Endodermal cell (in vitro differentiated cells): ENCODE measurements around the gene MAGOH. TPM values are rescaled to one million over a fixed set of nuclear protein-coding genes. Genes with fewer than 3 reads are reported as not detected.

ENCODE experiments used
- DNase-seq: peaks from one replicate; pipeline ENCODE4 v3.0.0-alpha.2; 2017
- H3K27ac ChIP-seq: 2 replicates; pipeline ENCODE4 v1.5.1; 2013; ENCODE audit warnings: mild to moderate bottlenecking, low read depth, low read length, moderate library complexity
- H3K27me3 ChIP-seq: 2 replicates; pipeline ENCODE4 v1.6.1; 2013; ENCODE audit warnings: mild to moderate bottlenecking, low read length, moderate library complexity; ENCODE audit not compliant: insufficient read depth, control insufficient read depth, poor library complexity, severe bottlenecking
- H3K36me3 ChIP-seq: 2 replicates; pipeline ENCODE4 v1.7.0; 2013; ENCODE audit warnings: mild to moderate bottlenecking, low read length, moderate library complexity; ENCODE audit not compliant: control insufficient read depth, insufficient read depth
- H3K4me1 ChIP-seq: one replicate; pipeline ENCODE4 v1.7.0; 2013; ENCODE audit warnings: low read length; ENCODE audit not compliant: control insufficient read depth, insufficient read depth
- H3K4me3 ChIP-seq: 2 replicates; pipeline ENCODE4 v1.5.1; 2013; ENCODE audit warnings: mild to moderate bottlenecking, low read length, moderate library complexity
- H3K9ac ChIP-seq: 2 replicates; pipeline ENCODE4 v1.6.1; 2013; ENCODE audit warnings: mild to moderate bottlenecking, low read length, moderate library complexity; ENCODE audit not compliant: poor library complexity, severe bottlenecking; ENCODE audit errors: extremely low read depth
- H3K9me3 ChIP-seq: 2 replicates; pipeline ENCODE4 v1.6.1; 2013; ENCODE audit warnings: mild to moderate bottlenecking, low read length, moderate library complexity; ENCODE audit not compliant: control insufficient read depth
- H3K27ac Mint-ChIP-seq: 2 replicates; pipeline ENCODE4 v1.8.0; 2020; ENCODE audit warnings: mixed read lengths
- H3K27me3 Mint-ChIP-seq: 2 replicates; pipeline ENCODE4 v1.8.0; 2021; ENCODE audit warnings: mild to moderate bottlenecking, mixed read lengths; ENCODE audit not compliant: insufficient read depth
- H3K36me3 Mint-ChIP-seq: 2 replicates; pipeline ENCODE4 v1.8.0; 2020; ENCODE audit warnings: low read depth, mixed read lengths
- H3K4me1 Mint-ChIP-seq: 2 replicates; pipeline ENCODE4 v1.8.0; 2020; ENCODE audit warnings: mixed read lengths
- H3K4me3 Mint-ChIP-seq: 2 replicates; pipeline ENCODE4 v1.8.0; 2020; ENCODE audit warnings: mild to moderate bottlenecking, moderate library complexity, mixed read lengths
- H3K9me3 Mint-ChIP-seq: 2 replicates; pipeline ENCODE4 v1.8.0; 2020; ENCODE audit warnings: mild to moderate bottlenecking, mixed read lengths
- WGBS, 2 experiments: methylation state at CpG; one replicate each; pipeline versions ENCODE4 v1.1.5 to v1.1.7; 2013; ENCODE audit warnings: missing lambda C conversion rate in 2 of 2, mixed read lengths in 1 of 2; ENCODE audit not compliant: insufficient coverage in 1 of 2, insufficient read length in 1 of 2; 5-methylcytosine and 5-hydroxymethylcytosine counted together
- total RNA-seq, 2 donors: library from RNA; stranded (reverse); fragmentation: NEBNext Ultra II Directional in 1 of 2; extraction: Animal tissue kit (Norgen Biotek cat#: 25700) in 1 of 2; gene quantifications; 2 replicates in 1 of 2; 3 replicates in 1 of 2; pipeline ENCODE4 v1.2.1, GENCODE V29; 2021
- TF ChIP-seq, protein P1 (sequence below): fragments of 200-600 bp; sonication (generic); conservative IDR thresholded peaks from 2 replicates; pipeline ENCODE4 v1.5.0; 2021; ENCODE audit warnings: antibody characterized with exemption, mild to moderate bottlenecking

Gene MAGOH
- total RNA-seq, 2 donors from 2014 or later: 59.1 to 74.7 TPM

DNA sequence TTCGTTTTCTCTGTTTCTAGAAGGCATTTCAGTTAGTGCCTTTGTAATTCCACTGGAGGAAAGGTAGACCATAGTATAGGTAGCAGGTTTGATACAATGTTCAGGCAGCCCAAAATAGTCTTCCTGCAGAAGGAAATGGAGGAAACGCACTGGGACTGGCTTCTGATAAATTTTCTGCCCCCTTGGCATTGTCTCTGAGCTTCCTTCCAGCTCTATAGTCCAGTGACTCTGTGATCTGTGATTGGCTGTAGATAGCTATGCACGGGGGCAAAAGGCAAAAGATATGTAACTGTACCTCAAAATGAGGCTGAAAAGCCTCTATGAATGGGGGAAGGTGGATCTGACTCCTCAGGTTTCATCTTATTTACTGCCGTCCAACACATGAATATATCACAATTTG, 5.8 kb upstream of the MAGOH start:
- TF ChIP-seq, protein P1, sequence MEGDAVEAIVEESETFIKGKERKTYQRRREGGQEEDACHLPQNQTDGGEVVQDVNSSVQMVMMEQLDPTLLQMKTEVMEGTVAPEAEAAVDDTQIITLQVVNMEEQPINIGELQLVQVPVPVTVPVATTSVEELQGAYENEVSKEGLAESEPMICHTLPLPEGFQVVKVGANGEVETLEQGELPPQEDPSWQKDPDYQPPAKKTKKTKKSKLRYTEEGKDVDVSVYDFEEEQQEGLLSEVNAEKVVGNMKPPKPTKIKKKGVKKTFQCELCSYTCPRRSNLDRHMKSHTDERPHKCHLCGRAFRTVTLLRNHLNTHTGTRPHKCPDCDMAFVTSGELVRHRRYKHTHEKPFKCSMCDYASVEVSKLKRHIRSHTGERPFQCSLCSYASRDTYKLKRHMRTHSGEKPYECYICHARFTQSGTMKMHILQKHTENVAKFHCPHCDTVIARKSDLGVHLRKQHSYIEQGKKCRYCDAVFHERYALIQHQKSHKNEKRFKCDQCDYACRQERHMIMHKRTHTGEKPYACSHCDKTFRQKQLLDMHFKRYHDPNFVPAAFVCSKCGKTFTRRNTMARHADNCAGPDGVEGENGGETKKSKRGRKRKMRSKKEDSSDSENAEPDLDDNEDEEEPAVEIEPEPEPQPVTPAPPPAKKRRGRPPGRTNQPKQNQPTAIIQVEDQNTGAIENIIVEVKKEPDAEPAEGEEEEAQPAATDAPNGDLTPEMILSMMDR: no peak
- no peak for DNase-seq
- Histone ChIP-seq H3K9ac (no peak overlapping the region), H3K27ac (no peak overlapping the region), H3K4me3 (no peak overlapping the region), H3K36me3 (peaks cover 43% of the 10 kb centered on the region), H3K4me1 (no peaks in the 10 kb centered on the region), H3K27me3 (no peaks in the 10 kb centered on the region), H3K9me3 (no peaks in the 10 kb centered on the region)
- 92 to 93% methylated on average over 3 to 4 of the region's 4 CpGs for WGBS, 2 experiments
- H3K36me3 Mint-ChIP-seq: peaks cover 19% of the 10 kb centered on the region
- no peaks in the 10 kb centered on the region for H3K27me3 Mint-ChIP-seq
- no peak overlapping the region for H3K4me3 Mint-ChIP-seq
- H3K27ac Mint-ChIP-seq: no peak overlapping the region
- no peaks in the 10 kb centered on the region for H3K4me1 Mint-ChIP-seq
- H3K9me3 Mint-ChIP-seq: no peaks in the 10 kb centered on the region

DNA sequence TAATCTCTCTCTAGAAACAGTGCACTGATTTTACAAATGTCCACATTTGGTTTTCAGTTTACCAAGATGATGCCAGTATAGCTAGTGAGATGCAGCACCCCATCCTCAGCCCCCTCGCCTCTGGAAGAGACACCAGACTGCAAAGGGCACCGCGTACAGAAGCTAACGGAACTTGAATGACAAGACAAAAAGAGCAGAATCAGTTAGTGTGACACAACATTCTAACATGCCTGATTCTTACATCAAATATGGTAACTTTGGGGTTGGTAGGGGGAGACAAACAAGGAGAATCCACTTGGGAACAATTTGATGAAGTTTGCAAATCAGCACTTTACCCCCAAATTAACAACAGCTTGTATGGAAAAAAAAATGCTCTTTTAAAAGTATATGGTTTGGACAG, 4.1 kb upstream of the MAGOH start:
- no peak overlapping the region for H3K4me3 Mint-ChIP-seq
- Histone ChIP-seq H3K4me1 (no peaks in the 10 kb centered on the region), H3K27me3 (no peaks in the 10 kb centered on the region), H3K4me3 (no peak overlapping the region), H3K36me3 (peaks cover 28% of the 10 kb centered on the region), H3K27ac (no peak overlapping the region), H3K9me3 (no peaks in the 10 kb centered on the region), H3K9ac (no peak overlapping the region)
- H3K36me3 Mint-ChIP-seq: peaks cover 4% of the 10 kb centered on the region
- no peak for DNase-seq
- no peaks in the 10 kb centered on the region for H3K9me3 Mint-ChIP-seq
- WGBS, 2 experiments: 96% methylated on average over 4 of the region's 4 CpGs; no CpG with 5 or more reads in 1 of the 2 experiments
- H3K4me1 Mint-ChIP-seq: peaks cover 7% of the 10 kb centered on the region
- no peak overlapping the region for H3K27ac Mint-ChIP-seq
- TF ChIP-seq, protein P1: no peak
- no peaks in the 10 kb centered on the region for H3K27me3 Mint-ChIP-seq

DNA sequence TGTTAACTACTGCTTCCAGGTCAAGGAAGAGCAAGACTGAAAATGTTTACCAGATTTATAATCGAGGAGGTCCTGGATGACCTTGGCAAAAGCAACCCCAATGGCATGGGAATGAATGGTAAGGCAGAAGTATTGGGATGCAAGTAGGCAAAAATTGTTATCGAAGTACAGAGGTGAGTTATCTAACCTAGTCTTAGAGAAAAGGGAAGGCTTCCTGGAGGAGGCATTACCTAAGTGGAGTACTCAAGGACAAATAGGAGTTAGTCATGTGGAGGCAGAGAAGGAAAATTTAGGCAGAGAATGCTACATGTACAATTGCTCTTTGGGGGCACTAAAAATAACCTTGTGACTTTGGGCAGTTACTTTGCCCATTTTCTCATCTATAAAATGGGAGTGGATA, 3.5 kb upstream of the MAGOH start:
- no peak overlapping the region for H3K27ac Mint-ChIP-seq
- DNase-seq: no peak
- WGBS, 2 experiments: 94 to 96% methylated on average over 2 of the region's 2 CpGs
- H3K27me3 ChIP-seq: no peaks in the 10 kb centered on the region
- H3K9me3 ChIP-seq: no peaks in the 10 kb centered on the region
- H3K4me3 ChIP-seq: no peak overlapping the region
- H3K4me1 ChIP-seq: no peaks in the 10 kb centered on the region
- no peak overlapping the region for H3K27ac ChIP-seq
- peaks cover 7% of the 10 kb centered on the region for H3K4me1 Mint-ChIP-seq
- no peak overlapping the region for H3K4me3 Mint-ChIP-seq
- H3K9ac ChIP-seq: no peak overlapping the region
- no peaks in the 10 kb centered on the region for H3K27me3 Mint-ChIP-seq
- H3K36me3 Mint-ChIP-seq: peaks cover 2% of the 10 kb centered on the region
- TF ChIP-seq, protein P1: no peak
- H3K36me3 ChIP-seq: peaks cover 22% of the 10 kb centered on the region
- no peaks in the 10 kb centered on the region for H3K9me3 Mint-ChIP-seq
